ENCODE measurements around the gene TMEM154.

The TMEM154 gene

GRCh38 chr4:152700151-152700550 lies 20.4 kb upstream of the TMEM154 start:
- no peak for DNase-seq (ENCODE audit: low read depth)
- TF ChIP-seq MAX (IDR thresholded peaks at IDR 0.05; ENCODE audit: low read depth, low read length) (no peak), POLR2A (IDR thresholded peaks at IDR 0.05; ENCODE audit: extremely low read depth, insufficient read length) (no peak), MYC (IDR thresholded peaks at IDR 0.05; ENCODE audit: low read depth, low read length) (no peak)
- TF ChIP-seq, protein P1, sequence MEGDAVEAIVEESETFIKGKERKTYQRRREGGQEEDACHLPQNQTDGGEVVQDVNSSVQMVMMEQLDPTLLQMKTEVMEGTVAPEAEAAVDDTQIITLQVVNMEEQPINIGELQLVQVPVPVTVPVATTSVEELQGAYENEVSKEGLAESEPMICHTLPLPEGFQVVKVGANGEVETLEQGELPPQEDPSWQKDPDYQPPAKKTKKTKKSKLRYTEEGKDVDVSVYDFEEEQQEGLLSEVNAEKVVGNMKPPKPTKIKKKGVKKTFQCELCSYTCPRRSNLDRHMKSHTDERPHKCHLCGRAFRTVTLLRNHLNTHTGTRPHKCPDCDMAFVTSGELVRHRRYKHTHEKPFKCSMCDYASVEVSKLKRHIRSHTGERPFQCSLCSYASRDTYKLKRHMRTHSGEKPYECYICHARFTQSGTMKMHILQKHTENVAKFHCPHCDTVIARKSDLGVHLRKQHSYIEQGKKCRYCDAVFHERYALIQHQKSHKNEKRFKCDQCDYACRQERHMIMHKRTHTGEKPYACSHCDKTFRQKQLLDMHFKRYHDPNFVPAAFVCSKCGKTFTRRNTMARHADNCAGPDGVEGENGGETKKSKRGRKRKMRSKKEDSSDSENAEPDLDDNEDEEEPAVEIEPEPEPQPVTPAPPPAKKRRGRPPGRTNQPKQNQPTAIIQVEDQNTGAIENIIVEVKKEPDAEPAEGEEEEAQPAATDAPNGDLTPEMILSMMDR (IDR thresholded peaks at IDR 0.05; ENCODE audit: low read depth, low read length): no peak
- no peak overlapping the region for H3K4me3 ChIP-seq (ENCODE audit: low read depth, low read length)

DNA sequence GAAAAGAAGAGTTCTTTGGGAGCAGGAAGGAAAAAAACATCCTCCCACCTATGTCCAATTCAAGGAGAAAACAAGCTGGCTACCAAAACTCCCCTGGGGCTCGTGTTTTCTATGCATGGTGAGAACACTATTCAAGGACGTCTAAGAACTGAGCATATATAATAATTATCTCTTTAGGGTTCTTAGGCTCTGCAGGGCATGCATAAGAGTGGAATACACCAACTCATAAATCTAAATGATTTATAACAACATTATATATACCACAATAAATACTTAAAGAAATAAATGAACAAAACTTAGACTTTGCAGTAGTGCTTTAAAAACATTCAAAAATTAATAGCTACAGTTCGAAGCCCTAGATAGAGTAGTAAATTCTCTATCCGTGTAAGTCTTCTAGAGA lies 19.5 kb upstream of the TMEM154 start:
- H3K4me3 ChIP-seq (ENCODE audit: low read depth, low read length): no peak overlapping the region
- no peak for DNase-seq (ENCODE audit: low read depth)
- TF ChIP-seq, protein P1 (IDR thresholded peaks at IDR 0.05; ENCODE audit: low read depth, low read length): no peak
- TF ChIP-seq MYC (IDR thresholded peaks at IDR 0.05; ENCODE audit: low read depth, low read length) (no peak), POLR2A (IDR thresholded peaks at IDR 0.05; ENCODE audit: extremely low read depth, insufficient read length) (no peak), MAX (IDR thresholded peaks at IDR 0.05; ENCODE audit: low read depth, low read length) (no peak)

GRCh38 chr4:152698089-152698499 lies 18.3 kb upstream of the TMEM154 start:
- no peak overlapping the region for H3K4me3 ChIP-seq (ENCODE audit: low read depth, low read length)

GRCh38 chr4:152697284-152698088 lies 17.7 kb upstream of the TMEM154 start:
- no peak overlapping the region for H3K4me3 ChIP-seq (ENCODE audit: low read depth, low read length)
- no peak for TF ChIP-seq POLR2A (IDR thresholded peaks at IDR 0.05; ENCODE audit: extremely low read depth, insufficient read length)
- no peak for TF ChIP-seq MYC (IDR thresholded peaks at IDR 0.05; ENCODE audit: low read depth, low read length)
- no peak for TF ChIP-seq MAX (IDR thresholded peaks at IDR 0.05; ENCODE audit: low read depth, low read length)
- TF ChIP-seq, protein P1 (IDR thresholded peaks at IDR 0.05; ENCODE audit: low read depth, low read length): no peak
- DNase-seq (ENCODE audit: low read depth): no peak

More at GRCh38 chr4:152698089-152698499, 18.3 kb upstream of the TMEM154 start:
- no peak for DNase-seq (ENCODE audit: low read depth)
- no peak for TF ChIP-seq MAX (IDR thresholded peaks at IDR 0.05; ENCODE audit: low read depth, low read length)
- TF ChIP-seq POLR2A (IDR thresholded peaks at IDR 0.05; ENCODE audit: extremely low read depth, insufficient read length): no peak
- TF ChIP-seq, protein P1 (IDR thresholded peaks at IDR 0.05; ENCODE audit: low read depth, low read length): no peak
- TF ChIP-seq MYC (IDR thresholded peaks at IDR 0.05; ENCODE audit: low read depth, low read length): no peak

DNA sequence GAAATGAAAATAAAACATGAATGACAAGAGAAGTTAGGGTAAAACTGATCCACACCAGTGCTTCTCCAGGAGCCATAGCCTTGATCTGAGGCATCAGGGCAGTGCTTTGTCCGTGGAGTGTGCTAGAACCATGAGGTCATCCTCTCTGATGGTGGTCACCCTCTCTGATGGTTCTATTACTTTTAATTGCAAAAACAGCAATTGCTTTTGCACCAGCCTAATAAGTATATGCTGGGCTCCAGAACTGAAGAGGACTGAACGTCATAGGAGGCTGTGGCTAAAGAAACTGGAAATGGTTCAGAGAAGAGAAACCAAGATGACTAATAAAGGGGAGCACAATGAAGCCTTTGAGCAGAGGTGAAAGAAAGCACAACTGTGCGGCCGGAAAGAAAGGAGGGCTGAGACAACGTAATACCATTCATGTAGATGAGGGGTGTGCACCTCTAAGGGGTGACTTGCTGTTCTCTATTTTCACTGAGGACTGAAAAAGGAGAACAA lies 17.0 kb upstream of the TMEM154 start:
- H3K4me3 ChIP-seq (ENCODE audit: low read depth, low read length): no peak overlapping the region
- TF ChIP-seq MYC (IDR thresholded peaks at IDR 0.05; ENCODE audit: low read depth, low read length) (no peak), MAX (IDR thresholded peaks at IDR 0.05; ENCODE audit: low read depth, low read length) (no peak), POLR2A (IDR thresholded peaks at IDR 0.05; ENCODE audit: extremely low read depth, insufficient read length) (no peak)
- TF ChIP-seq, protein P1 (IDR thresholded peaks at IDR 0.05; ENCODE audit: low read depth, low read length): no peak
- DNase-seq (ENCODE audit: low read depth): no peak
